ENCODE measurements around the gene NPY5R. TPM values are rescaled to one million over a fixed set of nuclear protein-coding genes. Genes with fewer than 3 reads are reported as not detected.

NPY5R gene
- total RNA-seq, 1 experiment from 2014 or later, result not detected

GRCh38 chr4:163331629-163332376, 11.9 kb upstream of the NPY5R start:
- Histone ChIP-seq H3K27me3 (ENCODE audit: control insufficient read depth, insufficient read depth, low read length) (no peaks in the 10 kb centered on the region; the same call in none of the 2 replicates), H3K4me3 (ENCODE audit: low read depth in 2 of 2, low read length in 2 of 2) (peak overlapping the region; percentile 41 to 72), H3K27ac (ENCODE audit: low read length) (no peak overlapping the region), H3K9me3 (ENCODE audit: control insufficient read depth, insufficient read depth, low read depth, low read length) (no peaks in the 10 kb centered on the region), H3K36me3 (ENCODE audit: control insufficient read depth, insufficient read depth, low read length) (no peaks in the 10 kb centered on the region), H3K4me1 (ENCODE audit: control insufficient read depth, insufficient read depth, low read length) (no peaks in the 10 kb centered on the region)
- TF ChIP-seq, protein P1, sequence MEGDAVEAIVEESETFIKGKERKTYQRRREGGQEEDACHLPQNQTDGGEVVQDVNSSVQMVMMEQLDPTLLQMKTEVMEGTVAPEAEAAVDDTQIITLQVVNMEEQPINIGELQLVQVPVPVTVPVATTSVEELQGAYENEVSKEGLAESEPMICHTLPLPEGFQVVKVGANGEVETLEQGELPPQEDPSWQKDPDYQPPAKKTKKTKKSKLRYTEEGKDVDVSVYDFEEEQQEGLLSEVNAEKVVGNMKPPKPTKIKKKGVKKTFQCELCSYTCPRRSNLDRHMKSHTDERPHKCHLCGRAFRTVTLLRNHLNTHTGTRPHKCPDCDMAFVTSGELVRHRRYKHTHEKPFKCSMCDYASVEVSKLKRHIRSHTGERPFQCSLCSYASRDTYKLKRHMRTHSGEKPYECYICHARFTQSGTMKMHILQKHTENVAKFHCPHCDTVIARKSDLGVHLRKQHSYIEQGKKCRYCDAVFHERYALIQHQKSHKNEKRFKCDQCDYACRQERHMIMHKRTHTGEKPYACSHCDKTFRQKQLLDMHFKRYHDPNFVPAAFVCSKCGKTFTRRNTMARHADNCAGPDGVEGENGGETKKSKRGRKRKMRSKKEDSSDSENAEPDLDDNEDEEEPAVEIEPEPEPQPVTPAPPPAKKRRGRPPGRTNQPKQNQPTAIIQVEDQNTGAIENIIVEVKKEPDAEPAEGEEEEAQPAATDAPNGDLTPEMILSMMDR (IDR thresholded peaks at IDR 0.05), result peak; percentile 10; the same call in 1 of the 2 replicates
- TF ChIP-seq SIN3A (IDR thresholded peaks at IDR 0.05; ENCODE audit: borderline replicate concordance, insufficient read depth, low read depth, low read length), result no peak
- intact Hi-C loops (cut with micrococcal nuclease; ENCODE audit: unreplicated experiment) (loop anchor here (2.0 to 5.0 kb wide), 5 partner anchors 165 to 835 kb away; partner anchors contain the start of gene NAF1), in situ Hi-C loops (cut with HindIII; ENCODE audit: low pct_unique_long_range_greater_than_20kb, low sequenced_read_pairs) (no loop called here)
- DNase-seq (ENCODE audit: low read depth, low spot score) (no peak), ATAC-seq (peak; percentile 82)
- ChIA-PET CTCF (interaction anchor here (0.5 to 1.2 kb wide), 2 partner anchors 65 to 834 kb away, joined by 3 to 6 read pairs; no protein-coding TSS in a partner anchor), POLR2A (interaction anchor here (0.6 kb wide), 2 partner anchors 161 to 973 kb away, joined by 3 read pairs; no protein-coding TSS in a partner anchor)
- BruUV-seq (replicated peaks), result no TSS peak

- in situ Hi-C loops (cut with HindIII; ENCODE audit: low pct_unique_long_range_greater_than_20kb, low sequenced_read_pairs), result no loop called here
- H3K9me3 ChIP-seq (ENCODE audit: control insufficient read depth, insufficient read depth, low read depth, low read length), result no peaks in the 10 kb centered on the region
- DNase-seq (ENCODE audit: low read depth, low spot score), result peak; percentile 32
- peak within 1 kb of the TSS; percentile 41 to 72 for H3K4me3 ChIP-seq (ENCODE audit: low read depth in 2 of 2, low read length in 2 of 2)
- intact Hi-C loops (cut with micrococcal nuclease; ENCODE audit: unreplicated experiment), result loop anchor here (2.0 to 5.0 kb wide), 5 partner anchors 165 to 836 kb away; partner anchors contain the start of gene NAF1
- no peaks in the 10 kb centered on the region for H3K4me1 ChIP-seq (ENCODE audit: control insufficient read depth, insufficient read depth, low read length)
- no peaks in the 10 kb centered on the region for H3K36me3 ChIP-seq (ENCODE audit: control insufficient read depth, insufficient read depth, low read length)
- ChIA-PET CTCF (interaction anchor here (0.5 to 1.2 kb wide), 3 partner anchors 64 to 835 kb away, joined by 3 to 6 read pairs (median 3); partner anchors contain the start of gene TMA16), POLR2A (no interaction called here)
- no TSS peak for BruUV-seq (replicated peaks)
- no peak within 1 kb of the TSS for H3K27ac ChIP-seq (ENCODE audit: low read length)
- H3K27me3 ChIP-seq (ENCODE audit: control insufficient read depth, insufficient read depth, low read length), result no peaks in the 10 kb centered on the region; the same call in none of the 2 replicates
- ATAC-seq, result peak; percentile 95
- no peak for TF ChIP-seq TCF7L2 (IDR thresholded peaks at IDR 0.05; ENCODE audit: low read depth, low read length)
- TF ChIP-seq, protein P1 (IDR thresholded peaks at IDR 0.05), result peak; percentile 78
- no peak for TF ChIP-seq POLR2AphosphoS5 (IDR thresholded peaks at IDR 0.05; ENCODE audit: low read depth, low read length)
These were observed 10.9 kb upstream of the NPY5R start, which contains the start of gene NPY1R for GRCh38 chr4:163332526-163333406. NPY1R (minus strand) TSS chr4:163332596; CDS start chr4:163326554, 6,042 bp downstream.

GRCh38 chr4:163335384-163335783, 8.3 kb upstream of the NPY5R start:
- POLR2A ChIA-PET, result no interaction called here
- Histone ChIP-seq H3K27ac (ENCODE audit: low read length) (no peak overlapping the region), H3K4me3 (ENCODE audit: low read depth in 2 of 2, low read length in 2 of 2) (no peak overlapping the region), H3K27me3 (ENCODE audit: control insufficient read depth, insufficient read depth, low read length) (no peaks in the 10 kb centered on the region; the same call in none of the 2 replicates), H3K9me3 (ENCODE audit: control insufficient read depth, insufficient read depth, low read depth, low read length) (no peaks in the 10 kb centered on the region), H3K36me3 (ENCODE audit: control insufficient read depth, insufficient read depth, low read length) (no peaks in the 10 kb centered on the region), H3K4me1 (ENCODE audit: control insufficient read depth, insufficient read depth, low read length) (no peaks in the 10 kb centered on the region)
- DNase-seq (ENCODE audit: low read depth, low spot score) (no peak), ATAC-seq (no peak)
- intact Hi-C loops (cut with micrococcal nuclease; ENCODE audit: unreplicated experiment), result no loop called here
- CTCF ChIA-PET, result no interaction called here
- no TSS peak for BruUV-seq (replicated peaks)
- TF ChIP-seq, protein P1 (IDR thresholded peaks at IDR 0.05), result no peak
- TF ChIP-seq SIN3A (IDR thresholded peaks at IDR 0.05; ENCODE audit: borderline replicate concordance, insufficient read depth, low read depth, low read length) (no peak), POLR2AphosphoS5 (IDR thresholded peaks at IDR 0.05; ENCODE audit: low read depth, low read length) (no peak)
- in situ Hi-C loops (cut with HindIII; ENCODE audit: low pct_unique_long_range_greater_than_20kb, low sequenced_read_pairs), result no loop called here

All from Panc1 (cell line).